ENCODE measurements around the gene SMIM13. TPM values are rescaled to one million over a fixed set of nuclear protein-coding genes. Genes with fewer than 3 reads are reported as not detected.

Gene SMIM13
- total and polyA plus RNA-seq, 10 donors: 1.5 to 8.3 (median 5.9) TPM

DNA sequence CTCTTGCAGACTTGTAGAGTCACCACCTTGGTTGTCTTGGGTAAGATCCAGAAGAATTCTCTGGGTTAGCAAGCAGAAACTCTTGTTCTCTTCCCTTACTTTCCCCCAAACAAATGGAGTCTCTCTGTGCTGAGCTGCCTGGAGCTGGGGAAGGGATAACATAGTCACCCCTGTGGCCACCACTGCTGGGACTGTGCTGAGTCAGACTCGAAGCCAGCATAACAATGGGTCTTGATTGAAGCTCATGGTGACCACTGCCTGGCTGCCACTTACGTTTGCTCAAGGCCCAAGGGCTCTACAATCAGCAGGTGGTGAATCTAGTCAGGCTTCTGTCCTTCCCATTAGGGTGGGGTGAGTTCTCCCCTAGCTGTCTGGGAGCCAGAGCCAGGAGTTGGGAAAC, 33.2 kb downstream of the SMIM13 start:
- intact Hi-C loops (cut with DNase I; ENCODE audit: low total_unique reads): no loop called here
- H3K9me3 ChIP-seq: no peaks in the 10 kb centered on the region
- TF ChIP-seq POLR2AphosphoS5 (IDR thresholded peaks at IDR 0.05): no peak
- TF ChIP-seq, protein P1, sequence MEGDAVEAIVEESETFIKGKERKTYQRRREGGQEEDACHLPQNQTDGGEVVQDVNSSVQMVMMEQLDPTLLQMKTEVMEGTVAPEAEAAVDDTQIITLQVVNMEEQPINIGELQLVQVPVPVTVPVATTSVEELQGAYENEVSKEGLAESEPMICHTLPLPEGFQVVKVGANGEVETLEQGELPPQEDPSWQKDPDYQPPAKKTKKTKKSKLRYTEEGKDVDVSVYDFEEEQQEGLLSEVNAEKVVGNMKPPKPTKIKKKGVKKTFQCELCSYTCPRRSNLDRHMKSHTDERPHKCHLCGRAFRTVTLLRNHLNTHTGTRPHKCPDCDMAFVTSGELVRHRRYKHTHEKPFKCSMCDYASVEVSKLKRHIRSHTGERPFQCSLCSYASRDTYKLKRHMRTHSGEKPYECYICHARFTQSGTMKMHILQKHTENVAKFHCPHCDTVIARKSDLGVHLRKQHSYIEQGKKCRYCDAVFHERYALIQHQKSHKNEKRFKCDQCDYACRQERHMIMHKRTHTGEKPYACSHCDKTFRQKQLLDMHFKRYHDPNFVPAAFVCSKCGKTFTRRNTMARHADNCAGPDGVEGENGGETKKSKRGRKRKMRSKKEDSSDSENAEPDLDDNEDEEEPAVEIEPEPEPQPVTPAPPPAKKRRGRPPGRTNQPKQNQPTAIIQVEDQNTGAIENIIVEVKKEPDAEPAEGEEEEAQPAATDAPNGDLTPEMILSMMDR (IDR thresholded peaks at IDR 0.05 in 8 of 11, conservative IDR thresholded peaks at IDR 0.05 in 3 of 11): no peak
- TF ChIP-seq POLR2A (IDR thresholded peaks at IDR 0.05): no peak
- H3K36me3 ChIP-seq: peaks cover 0 to 21% (median 0%) of the 10 kb centered on the region in 6 donors
- H3K27ac ChIP-seq: no peak overlapping the region
- no peaks in the 10 kb centered on the region for H3K4me1 ChIP-seq
- 80 to 100% (median 87%) methylated on average over 1 to 2 of the region's 2 CpGs for WGBS, 5 donors
- no peak for DNase-seq
- H3K4me3 ChIP-seq: no peak overlapping the region
- H3K27me3 ChIP-seq (replicated peaks in 1 of 7): no peaks in the 10 kb centered on the region

DNA sequence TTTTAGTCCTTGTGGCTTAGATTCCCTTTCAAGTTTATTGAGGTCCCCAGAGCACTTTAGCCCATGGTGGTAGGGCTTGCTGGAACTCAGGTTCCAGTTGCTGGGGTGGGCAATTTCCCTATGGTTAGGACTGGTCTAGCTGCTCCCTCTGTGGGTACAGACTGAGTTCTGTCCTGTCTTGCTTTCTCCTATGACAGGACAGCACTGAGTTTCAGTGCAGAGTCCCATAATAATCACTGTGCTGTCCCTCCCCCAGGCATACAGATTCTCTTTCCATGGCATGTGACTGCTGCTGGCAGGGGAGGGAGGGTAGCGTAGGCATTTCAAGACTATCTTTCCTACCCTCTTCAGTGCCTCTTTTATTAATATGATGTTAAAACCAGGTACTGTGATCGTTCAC, 35.0 kb downstream of the SMIM13 start:
- intact Hi-C loops (cut with DNase I; ENCODE audit: low total_unique reads): no loop called here
- Histone ChIP-seq H3K27ac (no peak overlapping the region), H3K36me3 (peaks cover 0 to 21% (median 0%) of the 10 kb centered on the region in 6 donors), H3K9me3 (no peaks in the 10 kb centered on the region), H3K4me3 (no peak overlapping the region), H3K27me3 (replicated peaks in 1 of 7) (no peaks in the 10 kb centered on the region), H3K4me1 (no peaks in the 10 kb centered on the region)
- 97 to 100% (median 98%) methylated on average over 2 of the region's 2 CpGs for WGBS, 5 donors
- no peak for DNase-seq
- no peak for TF ChIP-seq POLR2AphosphoS5 (IDR thresholded peaks at IDR 0.05)
- no peak for TF ChIP-seq POLR2A (IDR thresholded peaks at IDR 0.05)
- TF ChIP-seq, protein P1 (IDR thresholded peaks at IDR 0.05 in 8 of 11, conservative IDR thresholded peaks at IDR 0.05 in 3 of 11): no peak

DNA sequence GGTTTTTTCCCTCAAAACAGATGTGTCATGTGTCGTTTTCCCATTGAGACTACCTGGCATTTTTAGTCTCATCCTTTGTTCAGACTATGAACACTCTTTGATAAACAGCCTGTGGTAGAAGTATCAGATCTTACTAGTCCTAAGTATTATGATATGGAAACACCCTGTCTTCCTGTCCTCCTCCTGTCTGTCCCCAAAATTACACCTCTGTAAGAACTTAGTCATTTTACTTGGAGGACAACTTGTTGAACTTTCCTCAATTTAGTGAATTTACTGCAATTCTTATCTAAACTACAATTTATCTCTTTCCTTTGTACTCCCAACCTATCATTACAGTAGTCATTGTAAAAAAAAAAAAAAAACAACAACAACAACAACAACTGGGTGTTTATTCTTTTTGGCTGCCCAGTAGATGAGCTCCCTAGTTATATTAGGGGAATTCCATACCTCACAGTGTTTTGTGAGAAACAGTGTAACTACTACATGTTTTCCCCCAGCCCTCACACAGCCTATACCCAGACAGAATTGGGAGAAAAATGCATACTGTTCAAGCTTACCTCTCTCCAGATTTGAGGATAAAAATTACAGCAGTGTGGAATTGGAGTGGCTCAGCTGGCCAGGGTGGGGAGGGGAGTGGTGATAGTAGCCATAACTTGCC, 36.4 kb downstream of the SMIM13 start:
- Histone ChIP-seq H3K4me3 (no peak overlapping the region), H3K9me3 (no peaks in the 10 kb centered on the region), H3K27ac (no peak overlapping the region), H3K27me3 (replicated peaks in 1 of 7) (no peaks in the 10 kb centered on the region), H3K4me1 (no peaks in the 10 kb centered on the region), H3K36me3 (peaks cover 0 to 29% (median 4%) of the 10 kb centered on the region in 6 donors)
- TF ChIP-seq, protein P1 (IDR thresholded peaks at IDR 0.05 in 8 of 11, conservative IDR thresholded peaks at IDR 0.05 in 3 of 11): no peak
- TF ChIP-seq POLR2A (IDR thresholded peaks at IDR 0.05): no peak
- no peak for TF ChIP-seq POLR2AphosphoS5 (IDR thresholded peaks at IDR 0.05)
- intact Hi-C loops (cut with DNase I; ENCODE audit: low total_unique reads): no loop called here
- no peak for DNase-seq
- 90 to 96% (median 95%) methylated on average over 1 of the region's 1 CpG for WGBS, 5 donors

DNA sequence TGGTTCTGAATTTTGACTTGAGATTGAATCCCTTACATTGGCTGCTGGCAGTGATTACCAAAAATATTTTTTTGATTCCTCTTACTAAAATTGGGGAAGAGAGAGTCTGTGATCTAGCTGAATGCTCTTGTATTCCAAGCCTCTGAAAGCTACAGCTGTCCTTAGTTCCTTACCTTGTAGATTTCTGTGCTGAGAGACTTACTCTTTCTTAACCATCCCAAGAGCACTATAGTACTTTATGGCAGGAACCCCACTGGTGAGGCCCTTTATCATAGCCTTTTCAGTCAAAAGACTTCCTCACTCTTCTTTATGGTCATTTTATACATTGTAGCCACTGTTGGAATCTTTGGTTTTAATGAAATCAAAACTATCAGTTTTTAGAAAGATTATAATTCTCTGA, 37.0 kb downstream of the SMIM13 start:
- intact Hi-C loops (cut with DNase I; ENCODE audit: low total_unique reads): no loop called here
- no peaks in the 10 kb centered on the region for H3K27me3 ChIP-seq (replicated peaks in 1 of 7)
- H3K27ac ChIP-seq: no peak overlapping the region
- H3K9me3 ChIP-seq: no peaks in the 10 kb centered on the region
- no peaks in the 10 kb centered on the region for H3K4me1 ChIP-seq
- H3K36me3 ChIP-seq: peaks cover 0 to 34% (median 9%) of the 10 kb centered on the region in 6 donors
- no peak for DNase-seq
- TF ChIP-seq, protein P1 (IDR thresholded peaks at IDR 0.05 in 8 of 11, conservative IDR thresholded peaks at IDR 0.05 in 3 of 11): no peak
- TF ChIP-seq POLR2AphosphoS5 (IDR thresholded peaks at IDR 0.05): no peak
- no peak for TF ChIP-seq POLR2A (IDR thresholded peaks at IDR 0.05)
- H3K4me3 ChIP-seq: no peak overlapping the region
